HG03521 (cell line): ENCODE results near the gene DHH.

Source experiments
- ATAC-seq: cut with Tn5 transposase; IDR thresholded peaks from one replicate; pipeline ENCODE4 v1.9.1; 2021; ENCODE audit warnings: mild to moderate bottlenecking, moderate library complexity; ENCODE audit not compliant: unreplicated experiment

Gene DHH

DNA sequence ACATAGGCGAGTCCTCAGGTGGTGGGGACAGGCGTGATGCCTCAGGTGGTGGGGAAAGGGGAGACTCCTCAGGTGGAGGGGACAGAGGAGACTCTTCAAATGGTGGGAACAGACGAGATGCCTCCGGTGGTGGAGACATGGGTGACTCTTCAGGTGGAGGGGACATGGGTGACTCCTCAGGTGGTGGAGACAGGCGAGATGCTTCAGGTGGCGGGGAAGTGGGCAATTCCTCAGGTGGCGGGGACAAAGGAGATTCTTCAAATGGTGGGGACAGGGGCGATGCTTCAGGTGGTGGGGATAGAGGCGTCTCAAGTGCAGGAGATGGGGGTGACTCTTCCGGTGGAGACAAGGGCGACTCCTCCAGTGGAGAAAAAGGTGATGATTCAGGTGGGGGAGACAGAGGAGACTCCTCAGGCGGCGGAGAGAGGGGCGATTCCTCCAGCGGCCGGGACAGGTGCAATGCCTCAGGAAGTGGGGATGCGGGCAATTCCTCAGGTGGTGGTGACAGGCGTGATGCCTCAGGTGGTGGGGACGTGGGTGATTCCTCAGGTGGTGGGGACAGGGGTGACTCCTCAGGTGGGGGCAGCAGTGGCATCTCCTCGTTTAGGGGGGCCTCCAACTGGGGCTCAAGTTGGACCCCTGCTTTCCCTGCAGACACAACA lies 42.7 kb downstream of the DHH start:
- no peak for ATAC-seq

DNA sequence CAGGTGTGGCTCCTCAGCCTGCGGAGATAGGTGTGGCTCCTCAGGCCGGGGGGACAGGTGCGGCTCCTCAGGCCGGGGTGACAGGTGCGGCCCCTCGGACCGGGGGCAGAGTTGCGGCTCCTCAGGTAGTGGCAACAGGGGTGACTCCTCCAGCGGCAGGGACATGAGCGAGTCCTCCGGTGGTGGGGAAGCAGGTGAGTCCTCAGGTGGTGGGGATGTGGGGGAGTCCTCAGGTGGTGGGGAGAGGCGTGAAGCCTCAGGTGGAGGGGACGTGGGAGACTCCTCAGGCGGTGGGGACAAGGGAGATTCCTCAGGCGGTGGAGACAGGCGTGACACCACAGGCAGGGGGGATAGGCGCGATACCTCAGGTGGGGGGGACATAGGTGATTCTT lies 43.2 kb downstream of the DHH start:
- ATAC-seq, result no peak

DNA sequence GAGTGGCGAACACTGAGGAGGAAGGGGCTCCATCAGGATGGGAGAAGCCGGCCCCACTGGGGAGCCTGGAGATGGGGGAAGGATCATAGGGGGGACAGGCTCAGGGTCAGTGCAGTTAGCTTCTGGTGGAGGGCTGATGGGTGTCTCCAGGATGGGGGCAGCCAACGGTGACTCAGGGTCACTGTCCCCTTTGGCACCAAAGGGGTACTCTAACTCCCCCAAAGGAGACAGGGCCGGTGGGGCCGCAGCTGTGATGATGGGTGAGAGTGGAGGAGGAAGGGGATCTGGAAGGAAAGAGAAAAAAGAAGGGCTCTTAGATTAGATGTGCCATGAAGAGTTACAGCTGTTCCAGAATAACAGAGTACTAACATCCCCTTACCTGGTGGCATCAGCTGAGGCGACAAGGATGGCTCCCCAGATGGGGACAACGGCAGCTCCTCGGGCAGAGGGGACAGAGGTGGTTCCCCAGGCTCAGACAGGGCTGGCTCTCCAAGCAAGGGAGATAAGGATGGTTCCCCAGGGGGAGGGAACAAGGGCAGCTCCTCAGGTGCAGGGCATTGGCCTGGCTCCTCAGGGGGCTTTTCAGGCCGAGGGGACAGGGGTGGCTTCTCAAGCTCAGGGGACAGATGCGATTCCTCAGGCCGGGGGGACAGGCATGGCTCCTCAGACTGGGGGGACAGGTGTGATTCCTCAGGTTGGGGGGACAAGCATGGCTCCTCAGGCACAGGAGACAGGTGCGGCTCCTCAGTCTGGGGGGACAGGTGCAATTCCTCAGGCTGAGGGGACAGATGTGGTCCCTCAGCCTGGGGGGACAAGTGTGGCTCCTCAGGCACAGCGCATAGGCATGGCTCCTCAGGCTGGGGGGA lies 43.9 kb downstream of the DHH start:
- ATAC-seq, result no peak

DNA sequence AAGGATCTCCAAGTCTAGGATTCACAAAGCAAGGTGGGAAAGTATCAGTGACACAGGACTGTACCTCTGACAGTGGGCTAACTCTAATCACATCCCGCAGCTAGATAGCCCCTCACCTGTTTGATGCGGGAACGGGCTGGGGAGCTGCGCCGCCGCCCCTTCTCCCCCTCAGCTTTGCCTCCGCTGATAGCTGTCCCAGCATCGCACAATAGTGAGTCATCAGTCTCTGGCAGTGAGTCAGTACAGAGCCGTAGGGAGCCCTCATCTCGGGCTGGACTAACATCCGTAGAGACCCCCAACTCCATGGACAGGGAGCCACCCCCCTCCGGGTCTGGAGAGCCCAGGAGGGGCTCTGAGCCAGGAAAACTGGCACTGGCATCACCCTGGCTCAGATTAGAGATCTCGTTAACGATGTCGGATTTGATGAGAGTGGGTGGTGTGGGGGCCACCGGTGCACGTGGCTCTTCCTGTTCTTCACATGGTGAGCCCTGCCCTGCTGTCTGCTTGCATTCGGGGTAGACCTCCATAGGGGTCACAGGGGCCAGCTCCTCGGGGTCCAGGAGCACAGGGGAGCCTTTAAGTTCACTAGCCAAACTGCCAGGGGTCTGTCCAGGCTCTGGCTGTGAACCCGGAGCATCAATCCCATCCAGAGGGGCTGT lies 44.9 kb downstream of the DHH start:
- ATAC-seq, result no peak

DNA sequence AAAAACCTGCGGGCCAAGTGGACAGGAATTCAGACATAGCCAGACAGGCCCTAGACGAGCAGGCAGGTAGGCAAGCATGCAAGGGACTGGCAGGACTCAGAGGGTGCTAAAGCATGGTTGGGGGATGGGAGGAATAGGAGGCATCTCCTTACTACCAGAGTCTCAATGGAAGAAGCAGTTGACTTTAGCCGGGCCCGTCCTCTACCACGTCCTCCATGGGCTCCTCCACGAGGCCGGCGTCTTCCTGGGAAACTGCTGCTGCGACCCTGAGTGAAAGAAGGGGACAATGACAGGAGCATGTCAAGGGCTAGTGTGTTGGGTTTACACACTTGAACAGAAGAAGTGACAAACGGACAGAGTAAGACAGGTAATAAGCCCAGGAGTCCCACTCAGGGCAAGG lies 45.6 kb downstream of the DHH start:
- no peak for ATAC-seq

DNA sequence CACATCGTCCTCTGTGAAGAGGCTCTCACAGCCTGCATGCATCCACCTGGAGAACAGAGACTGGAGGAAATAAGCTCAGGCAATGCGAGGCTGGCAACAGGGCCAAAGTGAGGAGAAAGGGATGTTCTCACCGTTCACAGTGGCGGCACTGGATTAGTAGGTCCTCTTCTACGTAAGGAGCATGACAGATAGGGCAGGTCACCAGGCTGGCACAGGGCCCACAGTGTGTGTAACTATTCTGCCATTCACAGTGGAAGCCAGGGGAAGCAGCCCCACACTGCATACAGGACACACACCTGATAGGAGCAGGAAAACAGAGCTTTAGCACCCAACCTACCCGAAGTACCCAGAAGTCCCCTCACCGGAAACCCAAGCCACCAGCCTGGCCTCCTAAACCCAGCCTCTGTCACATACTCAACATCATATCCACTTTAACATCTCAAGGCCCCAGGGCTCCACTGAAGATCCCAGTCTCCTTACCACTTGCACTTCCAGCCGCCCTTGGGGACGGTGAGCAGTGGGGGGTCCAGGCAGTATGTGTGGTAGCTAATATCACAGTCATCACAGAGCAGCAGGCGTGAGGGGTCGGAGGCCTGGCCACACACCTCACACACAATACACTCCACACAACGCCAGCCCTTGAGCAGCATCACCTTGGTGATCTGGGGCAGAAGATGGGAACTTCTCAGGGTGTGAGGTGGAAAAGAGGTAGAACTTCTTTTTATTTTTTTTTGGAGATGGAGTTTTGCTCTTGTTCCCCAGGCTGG lies 48.3 kb downstream of the DHH start:
- ATAC-seq, result no peak

DNA sequence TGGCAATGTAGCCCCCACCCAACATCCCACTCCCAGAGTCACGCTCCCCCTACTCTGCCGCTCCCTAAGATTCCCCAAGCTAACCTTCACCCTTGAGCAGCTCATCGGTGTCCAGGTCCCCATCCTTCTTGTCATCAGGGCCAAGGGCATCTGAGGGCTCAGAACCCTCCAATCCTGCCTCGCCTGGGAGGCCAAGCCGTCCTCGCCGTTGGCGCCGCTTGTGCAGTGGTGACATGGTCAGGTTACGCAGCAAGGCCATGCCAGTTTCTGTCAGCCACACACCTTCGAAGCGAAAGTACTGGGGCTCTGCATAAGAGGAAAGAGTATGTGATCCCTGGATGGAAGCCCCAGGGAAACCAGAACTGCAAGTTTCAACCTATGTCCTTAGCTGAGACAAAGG lies 49.9 kb downstream of the DHH start:
- ATAC-seq, result no peak

DNA sequence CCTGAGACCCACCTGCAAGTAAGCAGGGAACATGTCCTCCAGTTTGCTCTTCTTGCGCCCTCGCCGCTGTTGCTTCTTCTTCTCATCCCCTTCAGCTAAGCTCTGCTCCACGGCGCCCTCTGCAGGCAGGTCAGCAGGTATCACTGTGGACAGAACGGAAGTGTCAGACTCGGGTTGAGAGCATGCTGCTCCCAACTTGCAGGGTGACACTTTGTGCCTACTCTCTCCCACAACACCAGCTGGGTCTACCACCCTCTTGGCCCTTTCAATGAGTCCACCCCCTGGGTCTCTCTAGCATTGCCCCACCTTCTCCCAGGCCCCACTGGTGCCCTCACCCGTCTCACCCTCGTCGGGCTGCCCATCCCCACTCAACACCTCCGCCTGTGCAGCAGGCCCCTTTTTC lies 50.7 kb downstream of the DHH start:
- ATAC-seq, result no peak

DNA sequence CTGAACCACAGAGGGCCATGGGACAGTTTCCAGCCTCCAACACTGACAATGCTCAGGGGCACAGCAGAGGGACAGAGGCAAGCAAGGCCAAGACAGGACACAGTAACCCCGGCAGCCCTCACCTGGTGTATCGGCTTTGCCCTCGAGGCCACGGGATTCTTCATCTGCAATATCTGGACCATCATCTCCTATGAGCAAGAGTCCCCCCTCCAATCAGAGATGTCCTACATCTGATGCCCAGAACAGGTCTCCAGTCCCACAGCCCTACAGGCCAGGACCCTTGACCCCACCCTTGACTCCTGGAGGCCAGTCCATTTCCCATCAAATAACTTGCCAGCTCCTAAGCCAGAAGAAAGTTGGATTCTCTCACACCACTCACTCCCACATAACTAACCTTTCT lies 51.4 kb downstream of the DHH start:
- ATAC-seq, result no peak

DNA sequence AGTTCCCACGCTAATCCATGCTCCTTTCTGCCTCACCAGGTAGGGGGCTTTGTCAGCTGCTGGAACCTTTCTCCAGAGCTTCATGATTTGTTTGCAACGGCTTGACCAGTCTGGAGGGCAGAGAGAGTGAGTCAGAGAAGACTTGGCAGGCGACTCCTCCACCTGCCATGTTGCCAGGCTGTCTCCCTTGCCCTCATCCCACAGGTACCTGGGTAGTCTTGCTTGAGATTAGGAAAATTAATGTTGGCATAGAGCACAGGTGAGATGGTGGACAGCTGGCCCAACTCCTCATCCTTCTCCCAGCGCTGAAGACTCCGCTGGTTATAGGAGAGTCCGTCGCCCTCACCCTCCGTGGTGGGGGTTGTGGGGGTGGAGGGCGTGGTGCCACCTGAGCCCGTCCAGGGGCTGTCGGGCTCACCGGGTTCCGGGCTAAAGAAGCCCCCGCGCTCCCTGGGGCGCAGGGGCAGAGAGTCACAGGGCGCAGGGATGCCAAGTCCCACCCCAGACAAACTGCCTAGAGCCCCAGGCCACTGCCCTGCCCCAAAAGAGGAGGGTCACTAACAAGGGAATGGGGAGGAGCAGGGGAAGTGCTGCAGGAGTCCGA lies 52.6 kb downstream of the DHH start:
- no peak for ATAC-seq

DNA sequence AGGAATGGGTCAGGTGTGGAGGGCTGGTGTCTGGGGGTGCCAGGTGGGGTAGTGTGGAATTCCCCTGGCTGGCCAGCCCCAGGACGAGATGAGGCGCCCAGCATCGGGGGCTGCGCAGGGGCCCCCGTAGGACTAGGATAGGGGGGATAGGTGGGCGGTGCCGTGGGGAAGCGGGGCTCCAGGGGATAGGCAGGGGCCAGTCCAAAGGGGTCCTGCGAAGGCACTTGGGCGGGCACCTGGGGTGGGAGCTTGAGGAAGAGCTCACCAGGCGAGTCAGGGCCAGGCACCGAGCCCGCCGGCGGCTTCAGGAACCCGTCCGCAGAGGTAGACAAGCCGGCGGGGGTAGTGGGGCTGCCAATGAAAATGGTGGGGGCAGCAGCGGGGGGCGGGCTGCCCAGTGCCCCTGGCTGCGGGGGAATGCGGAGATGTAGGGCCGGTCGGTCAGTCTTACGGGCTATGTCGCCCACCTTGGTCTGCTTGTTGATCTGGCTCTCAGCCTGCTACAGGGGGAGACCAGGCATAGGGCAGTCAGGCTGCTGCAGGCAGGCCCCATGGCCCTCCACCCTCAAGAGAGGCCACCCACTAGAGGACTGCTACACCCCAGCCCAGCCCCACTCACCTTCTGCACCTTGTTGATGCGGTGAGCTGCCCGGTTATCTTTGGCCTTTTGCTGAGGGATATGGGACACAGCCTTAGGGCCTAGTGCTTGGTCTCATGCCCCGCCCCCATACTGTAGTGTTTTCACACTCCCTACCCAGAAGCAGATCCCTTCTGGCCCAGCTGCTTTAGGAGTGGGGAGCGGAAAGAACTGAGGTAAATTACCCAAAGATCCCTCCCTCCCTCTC lies 53.3 kb downstream of the DHH start:
- ATAC-seq, result no peak

DNA sequence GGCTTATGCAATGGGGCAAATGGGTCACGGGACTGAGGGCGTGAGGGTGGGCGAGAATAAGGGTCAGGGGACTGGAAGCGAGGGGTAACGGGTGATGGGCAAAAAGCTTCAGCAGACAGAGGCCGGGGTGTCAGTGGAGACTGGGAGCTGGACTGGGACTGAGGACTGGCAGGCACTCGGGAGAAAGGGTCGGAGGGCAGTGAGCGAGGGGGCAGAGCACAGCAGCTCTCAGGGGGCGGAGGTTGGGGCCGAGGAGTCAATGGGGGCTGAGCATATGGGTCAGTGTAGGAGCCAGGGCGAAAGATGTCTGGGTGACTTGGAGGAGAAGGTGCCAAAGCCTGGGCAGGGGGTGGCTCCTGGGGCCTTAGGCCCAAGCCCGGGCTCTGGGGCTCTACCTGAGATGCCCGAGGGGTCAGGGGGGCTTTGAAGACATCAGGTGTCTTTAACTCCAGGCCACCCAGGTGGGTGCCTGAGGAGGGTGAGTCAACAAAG lies 54.2 kb downstream of the DHH start:
- ATAC-seq, result no peak

DNA sequence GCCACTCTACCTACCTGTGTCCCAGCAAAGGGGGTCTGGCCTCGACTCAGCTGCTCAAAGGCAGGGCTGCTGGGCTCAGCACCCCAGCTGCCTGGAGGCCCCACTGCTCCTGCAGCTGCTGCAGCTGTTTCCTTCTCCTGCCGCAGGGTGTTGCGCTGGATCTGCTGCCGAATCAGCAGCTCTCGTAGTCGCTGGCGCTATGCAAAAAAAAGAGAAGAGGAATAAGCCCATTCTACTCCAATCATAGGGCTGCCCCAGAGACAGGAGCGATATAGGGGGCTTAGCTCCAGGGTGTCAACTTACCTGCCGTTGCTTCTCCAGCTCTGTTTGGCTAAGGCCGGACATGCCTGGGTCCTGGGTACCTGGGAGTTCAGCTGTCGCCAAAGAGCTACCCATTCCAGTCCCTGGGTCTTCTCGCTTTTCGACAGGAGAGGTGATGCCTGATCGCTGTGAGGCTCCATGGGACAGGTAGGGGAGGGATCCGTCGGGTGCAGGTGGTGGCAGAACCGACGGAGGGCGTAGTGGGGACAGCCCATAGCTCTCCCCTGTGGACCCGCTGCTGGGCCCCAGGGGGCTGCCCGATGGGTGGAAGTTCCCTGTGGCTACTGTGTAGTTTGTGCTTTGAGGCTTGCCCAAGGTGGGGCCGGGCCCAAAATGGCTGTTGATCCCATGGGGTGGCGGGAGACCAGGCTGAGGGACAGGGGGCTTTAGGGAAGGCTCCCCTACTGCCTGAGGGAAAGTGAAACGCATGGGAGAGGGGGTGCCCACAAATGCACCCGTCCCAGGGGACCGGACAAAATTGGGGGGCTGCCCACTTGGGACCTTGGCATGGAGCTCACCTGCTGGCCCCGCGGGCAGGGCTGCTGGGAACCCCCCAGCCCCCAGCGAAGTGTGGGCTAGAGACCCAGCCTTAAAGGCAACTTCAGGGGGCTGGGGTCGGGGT lies 54.9 kb downstream of the DHH start:
- ATAC-seq, result no peak

DNA sequence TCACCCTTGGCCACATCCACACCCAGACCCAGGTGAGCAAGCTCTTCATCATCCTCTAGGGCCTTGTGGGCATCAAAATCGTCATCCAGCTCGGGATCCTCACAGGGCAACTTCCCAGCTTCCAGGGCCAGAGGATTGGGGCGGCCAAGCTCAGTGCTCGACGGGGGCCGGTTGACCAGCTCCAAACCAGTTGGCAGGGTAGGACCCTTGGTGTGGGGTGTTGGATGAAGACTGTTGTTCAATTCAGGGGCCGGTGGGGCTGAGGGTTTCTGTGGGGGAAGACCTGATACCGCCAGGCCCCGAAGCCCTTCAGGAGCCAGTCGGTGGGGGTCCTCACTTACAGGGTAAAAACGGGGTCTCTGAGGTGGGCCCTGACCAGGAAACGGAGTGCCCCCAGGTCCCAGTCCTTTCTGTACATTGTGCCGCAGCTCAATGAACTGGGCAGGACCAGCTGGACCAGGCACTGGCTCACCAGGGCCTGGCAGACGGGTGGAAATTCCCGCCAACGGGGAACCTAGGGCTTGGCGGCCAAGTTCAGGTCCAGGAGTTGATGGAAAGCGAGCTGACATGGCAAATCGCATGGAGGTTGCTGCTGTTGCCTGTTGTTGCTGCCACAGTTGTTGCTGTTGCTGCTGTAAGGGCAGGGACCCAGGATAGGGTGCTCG lies 56.2 kb downstream of the DHH start:
- ATAC-seq, result no peak

DNA sequence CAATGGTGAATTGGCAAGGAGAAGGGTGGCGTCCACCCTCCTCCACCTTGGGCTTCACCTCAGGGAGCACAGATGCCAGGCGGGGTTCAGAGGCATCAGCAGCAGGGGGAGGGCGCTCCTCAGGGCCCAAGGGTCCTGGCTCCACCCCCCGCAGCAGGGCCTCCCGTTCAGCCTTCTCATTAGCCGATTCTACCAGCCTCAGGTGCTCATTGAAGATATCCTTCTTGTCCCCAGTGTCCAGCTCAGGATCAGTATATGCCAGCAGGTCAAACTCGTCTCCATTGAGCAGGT lies 56.7 kb downstream of the DHH start:
- no peak for ATAC-seq

DNA sequence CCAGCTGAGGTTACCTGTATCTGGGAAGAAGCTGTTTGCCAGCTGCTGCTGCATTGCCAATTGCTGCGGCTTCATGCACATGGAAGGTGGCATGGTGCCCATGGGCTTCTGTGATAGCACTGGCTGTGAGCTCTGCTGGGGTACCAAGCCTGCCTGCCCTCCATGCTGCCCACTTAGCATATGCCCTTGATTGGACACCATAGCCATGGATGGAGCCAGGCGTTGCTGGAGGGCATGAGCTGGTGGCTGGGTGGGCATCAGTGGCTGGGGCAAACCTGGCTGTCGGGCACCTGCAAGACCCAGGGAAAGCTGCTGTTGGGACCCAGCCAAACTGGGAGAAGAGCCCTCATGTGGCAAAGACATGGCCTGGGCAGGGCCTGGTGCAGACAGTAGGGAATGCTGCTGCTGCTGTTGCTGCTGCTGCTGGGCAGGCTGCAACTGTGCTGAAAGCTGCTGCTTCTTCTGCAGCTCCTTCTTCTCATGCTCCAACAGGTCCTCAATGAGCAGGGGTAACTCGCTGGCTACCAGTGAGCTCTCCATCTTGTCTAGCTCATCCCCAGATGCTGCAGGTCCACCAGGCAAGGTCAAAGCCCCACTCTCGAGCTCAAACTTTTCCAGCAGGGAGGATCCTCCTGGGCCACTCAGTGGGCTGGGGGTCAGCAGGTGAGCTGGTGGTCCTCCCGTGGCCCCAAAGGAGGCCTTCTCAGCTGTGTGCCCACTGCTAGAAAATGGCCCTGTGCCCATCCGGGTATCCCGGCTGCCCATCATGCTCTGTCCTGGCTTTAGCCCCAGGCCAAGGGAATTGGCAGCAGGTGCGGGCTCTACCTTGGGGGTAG lies 57.3 kb downstream of the DHH start:
- ATAC-seq, result no peak
